ENCODE data around the gene DRAXIN. TPM values are rescaled to one million over a fixed set of nuclear protein-coding genes. Genes with fewer than 3 reads are reported as not detected.

The DRAXIN gene
- polyA plus RNA-seq, 1 of the 3 experiments (the other 2 are of a cell fraction) = 0.97 TPM

DNA sequence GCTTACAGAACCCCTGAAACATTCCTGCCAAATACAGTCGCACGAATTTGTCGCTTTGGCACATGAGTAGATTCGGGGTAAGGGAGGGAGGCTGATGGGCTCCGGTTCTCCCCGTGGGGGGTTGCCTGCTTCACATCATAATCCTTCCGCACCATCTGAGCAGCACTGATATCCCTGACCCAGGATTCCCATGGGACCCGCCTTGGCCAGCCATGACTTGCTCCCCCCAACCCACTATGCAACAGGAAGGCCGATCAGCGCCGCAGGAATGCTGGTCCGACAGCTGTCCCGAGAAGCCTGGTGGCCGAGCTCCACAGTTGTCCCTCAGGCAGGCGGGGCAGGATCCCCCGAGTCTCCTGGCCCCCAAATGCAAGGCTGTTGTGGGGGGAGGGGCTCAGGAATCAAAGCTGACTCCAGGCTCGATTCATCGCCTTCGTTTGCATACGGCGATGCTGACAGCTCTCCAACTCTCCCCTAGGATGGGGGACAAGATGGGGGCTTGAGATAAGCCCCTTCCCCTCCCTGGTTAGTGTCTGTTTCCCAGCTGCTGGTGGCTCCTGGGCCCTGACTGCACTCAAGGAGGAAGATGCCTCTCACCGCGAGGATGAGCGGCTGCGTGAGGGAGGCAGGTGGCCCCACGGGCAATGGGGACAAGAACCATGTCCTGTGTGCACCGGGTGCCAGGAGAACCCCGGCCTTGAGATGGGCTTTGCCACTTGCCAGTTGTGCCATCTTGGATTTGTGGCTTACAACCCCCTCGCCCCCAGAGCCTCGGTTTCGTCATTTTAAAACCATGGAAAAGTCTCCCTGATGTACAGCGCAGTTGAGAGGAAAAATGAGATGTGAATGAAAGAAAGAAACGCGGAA lies 9.3 kb downstream of the DRAXIN start:
- no peak for DNase-seq
- H3K9me3 ChIP-seq = no peaks in the 10 kb centered on the region
- ChIA-PET POLR2A (no interaction called here), CTCF (interaction anchor here (0.9 to 3.9 kb wide), 8 partner anchors 9 to 56 kb away, joined by 4 to 16 read pairs (median 11); partner anchors contain the start of genes DRAXIN and FBXO6)
- no peaks in the 10 kb centered on the region for H4K20me1 ChIP-seq (ENCODE audit: insufficient read depth)
- H3K4me3 ChIP-seq (ENCODE audit: low read depth in 2 of 2, low read length in 1 of 2) = no peak overlapping the region
- H3K4me1 ChIP-seq (ENCODE audit: control insufficient read depth in 1 of 2, insufficient read depth in 2 of 2, low read depth in 1 of 2, low read length in 1 of 2) = peaks cover 0 to 9% of the 10 kb centered on the region in 2 experiments; a peak in 1 of 4 replicates
- H2AFZ ChIP-seq (ENCODE audit: low read depth) = no peak overlapping the region
- no peak overlapping the region for H3K9ac ChIP-seq
- no peaks in the 10 kb centered on the region for H3K36me3 ChIP-seq (replicated peaks in 1 of 2; ENCODE audit: control insufficient read depth in 1 of 2, insufficient read depth in 2 of 2, low read length in 1 of 2)
- H3K79me2 ChIP-seq (ENCODE audit: insufficient read depth) = no peaks in the 10 kb centered on the region
- no peaks in the 10 kb centered on the region; the same call in 1 of the 2 replicates for H3K27me3 ChIP-seq (ENCODE audit: insufficient read depth)
- no peaks in the 10 kb centered on the region for H3K9me2 ChIP-seq
- no peaks in the 10 kb centered on the region for H3F3A ChIP-seq (replicated peaks; ENCODE audit: insufficient read depth)
- WGBS (ENCODE audit: low lambda C conversion rate) = 50% methylated on average over 20 of the region's 34 CpGs
- TF ChIP-seq, protein P1, sequence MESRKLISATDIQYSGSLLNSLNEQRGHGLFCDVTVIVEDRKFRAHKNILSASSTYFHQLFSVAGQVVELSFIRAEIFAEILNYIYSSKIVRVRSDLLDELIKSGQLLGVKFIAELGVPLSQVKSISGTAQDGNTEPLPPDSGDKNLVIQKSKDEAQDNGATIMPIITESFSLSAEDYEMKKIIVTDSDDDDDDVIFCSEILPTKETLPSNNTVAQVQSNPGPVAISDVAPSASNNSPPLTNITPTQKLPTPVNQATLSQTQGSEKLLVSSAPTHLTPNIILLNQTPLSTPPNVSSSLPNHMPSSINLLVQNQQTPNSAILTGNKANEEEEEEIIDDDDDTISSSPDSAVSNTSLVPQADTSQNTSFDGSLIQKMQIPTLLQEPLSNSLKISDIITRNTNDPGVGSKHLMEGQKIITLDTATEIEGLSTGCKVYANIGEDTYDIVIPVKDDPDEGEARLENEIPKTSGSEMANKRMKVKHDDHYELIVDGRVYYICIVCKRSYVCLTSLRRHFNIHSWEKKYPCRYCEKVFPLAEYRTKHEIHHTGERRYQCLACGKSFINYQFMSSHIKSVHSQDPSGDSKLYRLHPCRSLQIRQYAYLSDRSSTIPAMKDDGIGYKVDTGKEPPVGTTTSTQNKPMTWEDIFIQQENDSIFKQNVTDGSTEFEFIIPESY (IDR thresholded peaks at IDR 0.05; ENCODE audit: borderline replicate concordance, low read depth) = no peak
- TF ChIP-seq RFX5 (IDR thresholded peaks at IDR 0.05; ENCODE audit: low read length) (no peak), NRF1 (IDR thresholded peaks at IDR 0.05; ENCODE audit: low read depth, low read length) (no peak), ELF1 (IDR thresholded peaks at IDR 0.05) (no peak), FOSL2 (IDR thresholded peaks at IDR 0.05; ENCODE audit: borderline replicate concordance, low read depth) (no peak), FOXM1 (IDR thresholded peaks at IDR 0.05; ENCODE audit: low read depth) (no peak), EP300 (IDR thresholded peaks at IDR 0.05; ENCODE audit: borderline replicate concordance in 1 of 2, low read depth in 1 of 2, low read length in 1 of 2) (no peak)
- TF ChIP-seq, protein P2, sequence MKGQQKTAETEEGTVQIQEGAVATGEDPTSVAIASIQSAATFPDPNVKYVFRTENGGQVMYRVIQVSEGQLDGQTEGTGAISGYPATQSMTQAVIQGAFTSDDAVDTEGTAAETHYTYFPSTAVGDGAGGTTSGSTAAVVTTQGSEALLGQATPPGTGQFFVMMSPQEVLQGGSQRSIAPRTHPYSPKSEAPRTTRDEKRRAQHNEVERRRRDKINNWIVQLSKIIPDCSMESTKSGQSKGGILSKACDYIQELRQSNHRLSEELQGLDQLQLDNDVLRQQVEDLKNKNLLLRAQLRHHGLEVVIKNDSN (IDR thresholded peaks at IDR 0.05; ENCODE audit: borderline replicate concordance, low read depth) = no peak
- TF ChIP-seq, protein P3, sequence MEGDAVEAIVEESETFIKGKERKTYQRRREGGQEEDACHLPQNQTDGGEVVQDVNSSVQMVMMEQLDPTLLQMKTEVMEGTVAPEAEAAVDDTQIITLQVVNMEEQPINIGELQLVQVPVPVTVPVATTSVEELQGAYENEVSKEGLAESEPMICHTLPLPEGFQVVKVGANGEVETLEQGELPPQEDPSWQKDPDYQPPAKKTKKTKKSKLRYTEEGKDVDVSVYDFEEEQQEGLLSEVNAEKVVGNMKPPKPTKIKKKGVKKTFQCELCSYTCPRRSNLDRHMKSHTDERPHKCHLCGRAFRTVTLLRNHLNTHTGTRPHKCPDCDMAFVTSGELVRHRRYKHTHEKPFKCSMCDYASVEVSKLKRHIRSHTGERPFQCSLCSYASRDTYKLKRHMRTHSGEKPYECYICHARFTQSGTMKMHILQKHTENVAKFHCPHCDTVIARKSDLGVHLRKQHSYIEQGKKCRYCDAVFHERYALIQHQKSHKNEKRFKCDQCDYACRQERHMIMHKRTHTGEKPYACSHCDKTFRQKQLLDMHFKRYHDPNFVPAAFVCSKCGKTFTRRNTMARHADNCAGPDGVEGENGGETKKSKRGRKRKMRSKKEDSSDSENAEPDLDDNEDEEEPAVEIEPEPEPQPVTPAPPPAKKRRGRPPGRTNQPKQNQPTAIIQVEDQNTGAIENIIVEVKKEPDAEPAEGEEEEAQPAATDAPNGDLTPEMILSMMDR (IDR thresholded peaks at IDR 0.05) = no peak
- no peak overlapping the region for H3K27ac ChIP-seq (ENCODE audit: low read depth in 2 of 2, low read length in 1 of 2)
- peak overlapping the region; percentile 56 for H3K4me2 ChIP-seq

DNA sequence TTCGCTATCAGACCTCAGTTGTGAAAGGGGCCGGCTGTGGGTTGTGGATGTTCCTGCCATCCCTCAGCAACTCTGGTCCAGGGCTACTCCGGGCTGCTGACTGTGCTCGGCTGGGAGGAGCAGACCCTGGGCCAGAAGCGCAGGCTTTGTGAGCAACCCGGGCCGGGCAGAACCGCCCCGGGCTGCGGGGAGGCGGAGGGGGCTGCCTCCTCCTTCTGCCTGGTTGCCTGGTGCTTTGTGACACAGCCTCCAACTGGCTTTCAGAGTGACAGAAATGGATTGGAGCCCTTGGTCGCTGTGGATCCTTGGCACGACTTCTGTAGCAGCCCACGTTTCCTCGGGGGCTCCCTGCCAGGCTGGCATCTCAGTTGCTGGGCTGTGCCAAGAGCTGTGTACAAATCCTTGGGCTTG lies 10.0 kb downstream of the DRAXIN start:
- Histone ChIP-seq H3K4me1 (ENCODE audit: control insufficient read depth in 1 of 2, insufficient read depth in 2 of 2, low read depth in 1 of 2, low read length in 1 of 2) (peaks cover 0 to 9% of the 10 kb centered on the region in 2 experiments; a peak in 1 of 4 replicates), H3K9me2 (no peaks in the 10 kb centered on the region), H3K9ac (no peak overlapping the region), H3K79me2 (ENCODE audit: insufficient read depth) (no peaks in the 10 kb centered on the region), H3K27me3 (ENCODE audit: insufficient read depth) (no peaks in the 10 kb centered on the region; the same call in 1 of the 2 replicates), H3K4me3 (ENCODE audit: low read depth in 2 of 2, low read length in 1 of 2) (no peak overlapping the region), H3F3A (replicated peaks; ENCODE audit: insufficient read depth) (no peaks in the 10 kb centered on the region), H3K9me3 (no peaks in the 10 kb centered on the region), H4K20me1 (ENCODE audit: insufficient read depth) (no peaks in the 10 kb centered on the region), H3K27ac (ENCODE audit: low read depth in 2 of 2, low read length in 1 of 2) (no peak overlapping the region), H3K36me3 (replicated peaks in 1 of 2; ENCODE audit: control insufficient read depth in 1 of 2, insufficient read depth in 2 of 2, low read length in 1 of 2) (no peaks in the 10 kb centered on the region), H2AFZ (ENCODE audit: low read depth) (peak overlapping the region; percentile 62; the same call in 1 of the 2 replicates), H3K4me2 (peak overlapping the region; percentile 56)
- POLR2A ChIA-PET = interaction anchor here (1.0 kb wide), 1 partner anchor 38 kb away, joined by 3 read pairs; the partner anchor contains the start of gene FBXO6
- peak; percentile 75 for DNase-seq
- CTCF ChIA-PET = interaction anchor here (1.5 to 3.9 kb wide), 6 partner anchors 8 to 56 kb away, joined by 6 to 16 read pairs (median 11); partner anchors contain the start of genes DRAXIN and FBXO6
- 8% methylated on average over 8 of the region's 15 CpGs for WGBS (ENCODE audit: low lambda C conversion rate)
- TF ChIP-seq GABPA (IDR thresholded peaks at IDR 0.05; ENCODE audit: low read depth) (no peak), GATA2 (CRISPR knock-in tag; IDR thresholded peaks at IDR 0.05) (no peak), CHD2 (IDR thresholded peaks at IDR 0.05; ENCODE audit: low read length, partially characterized antibody) (no peak), RAD21 (IDR thresholded peaks at IDR 0.05; ENCODE audit: low read length) (no peak), NRF1 (IDR thresholded peaks at IDR 0.05; ENCODE audit: low read depth, low read length) (no peak)
- TF ChIP-seq, protein P4, sequence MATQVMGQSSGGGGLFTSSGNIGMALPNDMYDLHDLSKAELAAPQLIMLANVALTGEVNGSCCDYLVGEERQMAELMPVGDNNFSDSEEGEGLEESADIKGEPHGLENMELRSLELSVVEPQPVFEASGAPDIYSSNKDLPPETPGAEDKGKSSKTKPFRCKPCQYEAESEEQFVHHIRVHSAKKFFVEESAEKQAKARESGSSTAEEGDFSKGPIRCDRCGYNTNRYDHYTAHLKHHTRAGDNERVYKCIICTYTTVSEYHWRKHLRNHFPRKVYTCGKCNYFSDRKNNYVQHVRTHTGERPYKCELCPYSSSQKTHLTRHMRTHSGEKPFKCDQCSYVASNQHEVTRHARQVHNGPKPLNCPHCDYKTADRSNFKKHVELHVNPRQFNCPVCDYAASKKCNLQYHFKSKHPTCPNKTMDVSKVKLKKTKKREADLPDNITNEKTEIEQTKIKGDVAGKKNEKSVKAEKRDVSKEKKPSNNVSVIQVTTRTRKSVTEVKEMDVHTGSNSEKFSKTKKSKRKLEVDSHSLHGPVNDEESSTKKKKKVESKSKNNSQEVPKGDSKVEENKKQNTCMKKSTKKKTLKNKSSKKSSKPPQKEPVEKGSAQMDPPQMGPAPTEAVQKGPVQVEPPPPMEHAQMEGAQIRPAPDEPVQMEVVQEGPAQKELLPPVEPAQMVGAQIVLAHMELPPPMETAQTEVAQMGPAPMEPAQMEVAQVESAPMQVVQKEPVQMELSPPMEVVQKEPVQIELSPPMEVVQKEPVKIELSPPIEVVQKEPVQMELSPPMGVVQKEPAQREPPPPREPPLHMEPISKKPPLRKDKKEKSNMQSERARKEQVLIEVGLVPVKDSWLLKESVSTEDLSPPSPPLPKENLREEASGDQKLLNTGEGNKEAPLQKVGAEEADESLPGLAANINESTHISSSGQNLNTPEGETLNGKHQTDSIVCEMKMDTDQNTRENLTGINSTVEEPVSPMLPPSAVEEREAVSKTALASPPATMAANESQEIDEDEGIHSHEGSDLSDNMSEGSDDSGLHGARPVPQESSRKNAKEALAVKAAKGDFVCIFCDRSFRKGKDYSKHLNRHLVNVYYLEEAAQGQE (IDR thresholded peaks at IDR 0.05; ENCODE audit: low read depth, low read length) = no peak
- TF ChIP-seq, protein P5, sequence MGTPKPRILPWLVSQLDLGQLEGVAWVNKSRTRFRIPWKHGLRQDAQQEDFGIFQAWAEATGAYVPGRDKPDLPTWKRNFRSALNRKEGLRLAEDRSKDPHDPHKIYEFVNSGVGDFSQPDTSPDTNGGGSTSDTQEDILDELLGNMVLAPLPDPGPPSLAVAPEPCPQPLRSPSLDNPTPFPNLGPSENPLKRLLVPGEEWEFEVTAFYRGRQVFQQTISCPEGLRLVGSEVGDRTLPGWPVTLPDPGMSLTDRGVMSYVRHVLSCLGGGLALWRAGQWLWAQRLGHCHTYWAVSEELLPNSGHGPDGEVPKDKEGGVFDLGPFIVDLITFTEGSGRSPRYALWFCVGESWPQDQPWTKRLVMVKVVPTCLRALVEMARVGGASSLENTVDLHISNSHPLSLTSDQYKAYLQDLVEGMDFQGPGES (IDR thresholded peaks at IDR 0.05; ENCODE audit: low read depth, low read length) = no peak

Measured in SK-N-SH (cell line).